GM23248 (cell line): ENCODE measurements around the gene PCDHGC3. TPM values are rescaled to one million over a fixed set of nuclear protein-coding genes. Genes with fewer than 3 reads are reported as not detected.
A peak's percentile ranks its signal among the peaks of the same experiment; 100 is the strongest.

ENCODE experiments used
- DNase-seq: peaks from one replicate; pipeline ENCODE4 v3.0.0-alpha.2; 2015
- H2AFZ ChIP-seq: fragments of 200-600 bp; sonication (generic); 2 replicates; pipeline ENCODE4 v1.6.1; 2016; ENCODE audit warnings: antibody characterized with exemption
- H3F3A ChIP-seq: fragments of 200-600 bp; sonication (generic); 2 replicates; pipeline ENCODE4 v1.6.1; 2016; ENCODE audit warnings: mild to moderate bottlenecking, antibody characterized with exemption, mixed run types; ENCODE audit not compliant: insufficient read depth
- H3K27ac ChIP-seq: fragments of 200-600 bp; sonication (generic); 2 replicates; pipeline ENCODE4 v1.5.1; 2016; ENCODE audit warnings: mild to moderate bottlenecking
- H3K27me3 ChIP-seq: fragments of 200-600 bp; sonication (generic); replicated peaks from 2 replicates; pipeline ENCODE4 v1.6.1; 2016; ENCODE audit warnings: mild to moderate bottlenecking; ENCODE audit not compliant: insufficient read depth
- H3K36me3 ChIP-seq: fragments of 200-600 bp; sonication (generic); 2 replicates; pipeline ENCODE4 v1.6.1; 2016; ENCODE audit warnings: low read depth, mild to moderate bottlenecking
- H3K4me1 ChIP-seq: fragments of 200-600 bp; sonication (generic); 2 replicates; pipeline ENCODE4 v1.6.1; 2016; ENCODE audit warnings: mild to moderate bottlenecking; ENCODE audit not compliant: insufficient read depth
- H3K4me2 ChIP-seq: fragments of 200-600 bp; sonication (generic); one replicate; pipeline ENCODE4 v1.6.1; 2016; ENCODE audit warnings: mild to moderate bottlenecking; ENCODE audit not compliant: unreplicated experiment
- H3K4me3 ChIP-seq: fragments of 200-600 bp; sonication (generic); 2 replicates; pipeline ENCODE4 v1.5.1; 2016; ENCODE audit warnings: mild to moderate bottlenecking
- H3K79me2 ChIP-seq: fragments of 200-600 bp; sonication (generic); 2 replicates; pipeline ENCODE4 v1.6.1; 2016; ENCODE audit warnings: mild to moderate bottlenecking; ENCODE audit not compliant: insufficient read depth
- H3K9ac ChIP-seq: fragments of 200-600 bp; sonication (generic); 2 replicates; pipeline ENCODE4 v1.6.1; 2016; ENCODE audit warnings: mild to moderate bottlenecking
- H3K9me2 ChIP-seq: fragments of 200-600 bp; sonication (generic); 2 replicates; pipeline ENCODE4 v1.6.1; 2016; ENCODE audit warnings: mixed run types, mild to moderate bottlenecking, moderate library complexity; ENCODE audit not compliant: insufficient read depth
- H3K9me3 ChIP-seq: fragments of 200-600 bp; sonication (generic); one replicate; pipeline ENCODE4 v1.6.1; 2017; ENCODE audit warnings: low read depth
- H4K20me1 ChIP-seq: fragments of 200-600 bp; sonication (generic); 2 replicates; pipeline ENCODE4 v1.6.0; 2016; ENCODE audit not compliant: insufficient read depth
- EZH2 ChIP-seq: fragments of 200-600 bp; sonication (generic); IDR thresholded peaks from 2 replicates; pipeline ENCODE4 v1.6.1; 2018; ENCODE audit warnings: antibody characterized with exemption, mild to moderate bottlenecking; ENCODE audit not compliant: insufficient read depth, poor library complexity, severe bottlenecking
- EZH2phosphoT487 ChIP-seq: fragments of 200-600 bp; sonication (generic); IDR thresholded peaks from 2 replicates; pipeline ENCODE4 v1.6.1; 2018; ENCODE audit warnings: antibody characterized with exemption, moderate library complexity, mild to moderate bottlenecking, low read depth; ENCODE audit not compliant: insufficient read depth
- whole genome bisulfite sequencing, 2 experiments: methylation state at CpG; one replicate each; pipeline ENCODE4 v1.1.6; 2015 to 2017; ENCODE audit warnings: low lambda C conversion rate in 2 of 2, low coverage in 1 of 2; ENCODE audit errors: missing lambda C conversion rate in 2 of 2; 5-methylcytosine and 5-hydroxymethylcytosine counted together
- in situ Hi-C: fragments of 300-500 bp; cut with MboI; formaldehyde crosslinking; loops from 2 replicates; pipeline ENCODE4 v1.15.0; 2020
- polyA plus RNA-seq: library from polyadenylated mRNA; unstranded; fragments of >200 nt; fragmentation: Nextera tagmentation; extraction: Ambion mirVana; gene quantifications from 2 replicates; pipeline ENCODE4 v1.2.1, GENCODE V29; 2016
- total RNA-seq: library from RNA; depleted of rRNA; stranded (reverse); fragments of >200 nt; shearing (Covaris generic); gene quantifications from 2 replicates; pipeline ENCODE4 v1.2.3, GENCODE V29; 2014

Gene PCDHGC3
- total and polyA plus RNA-seq, 2 experiments from 2014 or later, result 44.6 to 74.4 TPM

- in situ Hi-C loops, result no loop called here
- Histone ChIP-seq H2AFZ (no peak overlapping the region), H3K27me3 (no peaks in the 10 kb centered on the region), H3K36me3 (0 out of 2 replicates have a peak, but pooled peaks cover 4% of the 10 kb centered on the region), H3K4me3 (peak overlapping the region; percentile 24; the same call in 1 of the 2 replicates), H3K9me2 (no peaks in the 10 kb centered on the region), H3K79me2 (0 out of 2 replicates have a peak, but pooled peaks cover 7% of the 10 kb centered on the region), H3K4me2 (peak overlapping the region; percentile 52), H3K9ac (peak overlapping the region; percentile 65), H4K20me1 (no peaks in the 10 kb centered on the region), H3F3A (peaks cover 69% of the 10 kb centered on the region), H3K27ac (peak overlapping the region; percentile 90), H3K9me3 (no peaks in the 10 kb centered on the region), H3K4me1 (peaks cover 75% of the 10 kb centered on the region)
- DNase-seq, result peak; percentile 98
- no peak for TF ChIP-seq EZH2phosphoT487
- TF ChIP-seq EZH2, result no peak
- 0% methylated on average over 2 of the region's 2 CpGs for WGBS, 2 experiments
These were observed 45.5 kb downstream of the PCDHGC3 start for GRCh38 chr5:141521244-141521781.

GRCh38 chr5:141522301-141522700 lies 46.5 kb downstream of the PCDHGC3 start:
- H3K27me3 ChIP-seq, result no peaks in the 10 kb centered on the region
- WGBS, 2 experiments, result 32 to 37% methylated on average over 2 of the region's 2 CpGs
- TF ChIP-seq EZH2 (no peak), EZH2phosphoT487 (no peak)
- no peaks in the 10 kb centered on the region for H4K20me1 ChIP-seq
- 0 out of 2 replicates have a peak, but pooled peaks cover 4% of the 10 kb centered on the region for H3K36me3 ChIP-seq
- in situ Hi-C loops, result no loop called here
- peak overlapping the region; percentile 90 for H3K27ac ChIP-seq
- H3K9ac ChIP-seq, result peak overlapping the region; percentile 65; the same call in 1 of the 2 replicates
- H2AFZ ChIP-seq, result no peak overlapping the region
- no peaks in the 10 kb centered on the region for H3K9me2 ChIP-seq
- DNase-seq, result no peak
- H3F3A ChIP-seq, result peaks cover 69% of the 10 kb centered on the region
- H3K9me3 ChIP-seq, result no peaks in the 10 kb centered on the region
- H3K4me3 ChIP-seq, result no peak overlapping the region
- H3K79me2 ChIP-seq, result 0 out of 2 replicates have a peak, but pooled peaks cover 7% of the 10 kb centered on the region
- peaks cover 68% of the 10 kb centered on the region for H3K4me1 ChIP-seq
- peak overlapping the region; percentile 52 for H3K4me2 ChIP-seq

GRCh38 chr5:141523991-141524390 lies 48.2 kb downstream of the PCDHGC3 start:
- 65 to 66% methylated on average over 8 of the region's 8 CpGs for WGBS, 2 experiments
- no peaks in the 10 kb centered on the region for H3K27me3 ChIP-seq
- no peak for DNase-seq
- in situ Hi-C loops, result no loop called here
- peak overlapping the region; percentile 92 for H3K27ac ChIP-seq
- no peak overlapping the region for H2AFZ ChIP-seq
- H3K79me2 ChIP-seq, result 0 out of 2 replicates have a peak, but pooled peaks cover 7% of the 10 kb centered on the region
- H3K36me3 ChIP-seq, result 0 out of 2 replicates have a peak, but pooled peaks cover 4% of the 10 kb centered on the region
- no peaks in the 10 kb centered on the region for H3K9me2 ChIP-seq
- H3K4me1 ChIP-seq, result peaks cover 67% of the 10 kb centered on the region
- peak overlapping the region; percentile 53 for H3K4me2 ChIP-seq
- H4K20me1 ChIP-seq, result no peaks in the 10 kb centered on the region
- no peak for TF ChIP-seq EZH2phosphoT487
- TF ChIP-seq EZH2, result no peak
- no peaks in the 10 kb centered on the region for H3K9me3 ChIP-seq
- peak overlapping the region; percentile 30; the same call in 1 of the 2 replicates for H3K4me3 ChIP-seq
- peak overlapping the region; percentile 75 for H3K9ac ChIP-seq
- H3F3A ChIP-seq, result peaks cover 84% of the 10 kb centered on the region

GRCh38 chr5:141524604-141525597 lies 49.1 kb downstream of the PCDHGC3 start:
- peaks cover 73% of the 10 kb centered on the region for H3K4me1 ChIP-seq
- WGBS, 2 experiments, result 1 to 2% methylated on average over 12 of the region's 12 CpGs

More at GRCh38 chr5:141524604-141525597, 49.1 kb downstream of the PCDHGC3 start:
- Histone ChIP-seq H2AFZ (peak overlapping the region; percentile 57), H3F3A (peaks cover 84% of the 10 kb centered on the region), H3K36me3 (0 out of 2 replicates have a peak, but pooled peaks cover 4% of the 10 kb centered on the region), H3K9me2 (no peaks in the 10 kb centered on the region), H3K4me3 (peak overlapping the region; percentile 58), H3K9me3 (no peaks in the 10 kb centered on the region), H3K27ac (peak overlapping the region; percentile 92), H4K20me1 (no peaks in the 10 kb centered on the region), H3K79me2 (0 out of 2 replicates have a peak, but pooled peaks cover 7% of the 10 kb centered on the region), H3K4me2 (peak overlapping the region; percentile 96), H3K27me3 (no peaks in the 10 kb centered on the region), H3K9ac (peak overlapping the region; percentile 75)
- in situ Hi-C loops, result no loop called here
- peak; percentile 100 for DNase-seq
- TF ChIP-seq EZH2 (no peak), EZH2phosphoT487 (no peak)
